HEK293T (cell line): ENCODE data around the gene ESYT1.

Experiments
- BHLHE40 ChIP-seq: fragments of 450-650 bp; IDR thresholded peaks from 2 replicates; pipeline ENCODE4 v1.6.1; 2016; ENCODE audit warnings: mild to moderate bottlenecking, moderate library complexity, borderline replicate concordance
- CTBP1 ChIP-seq: fragments of 450-650 bp; IDR thresholded peaks from 2 replicates; pipeline ENCODE4 v1.6.1; 2016; ENCODE audit warnings: borderline replicate concordance
- ELF4 ChIP-seq: fragments of 450-650 bp; IDR thresholded peaks from 2 replicates; pipeline ENCODE4 v1.6.1; 2017; ENCODE audit warnings: antibody characterized with exemption
- FOXA1 ChIP-seq: fragments of 450-650 bp; IDR thresholded peaks from 2 replicates; pipeline ENCODE4 v1.6.1; 2016; ENCODE audit warnings: mild to moderate bottlenecking
- FOXK2 ChIP-seq: fragments of 450-650 bp; IDR thresholded peaks from 2 replicates; pipeline ENCODE4 v1.6.1; 2016; ENCODE audit warnings: mild to moderate bottlenecking
- FOXM1 ChIP-seq: fragments of 450-650 bp; IDR thresholded peaks from 2 replicates; pipeline ENCODE4 v1.6.1; 2017; ENCODE audit warnings: mild to moderate bottlenecking, borderline replicate concordance
- L3MBTL2 ChIP-seq: fragments of 450-650 bp; conservative IDR thresholded peaks from 2 replicates; pipeline ENCODE4 v1.6.1; 2016; ENCODE audit warnings: mild to moderate bottlenecking
- NFRKB ChIP-seq: fragments of 450-650 bp; IDR thresholded peaks from 2 replicates; pipeline ENCODE4 v1.6.1; 2016; ENCODE audit warnings: mild to moderate bottlenecking, moderate library complexity
- PKNOX1 ChIP-seq: fragments of 450-650 bp; IDR thresholded peaks from 2 replicates; pipeline ENCODE4 v1.6.1; 2016
- SP1 ChIP-seq: fragments of 450-650 bp; IDR thresholded peaks from 2 replicates; pipeline ENCODE4 v1.6.1; 2017
- SUZ12 ChIP-seq: fragments of 450-650 bp; IDR thresholded peaks from 2 replicates; pipeline ENCODE4 v1.6.1; 2016; ENCODE audit warnings: mild to moderate bottlenecking
- TARDBP ChIP-seq: fragments of 450-650 bp; IDR thresholded peaks from 2 replicates; pipeline ENCODE4 v1.6.1; 2016
- ZNF384 ChIP-seq: fragments of 450-650 bp; IDR thresholded peaks from 2 replicates; pipeline ENCODE4 v1.6.1; 2016

DNA sequence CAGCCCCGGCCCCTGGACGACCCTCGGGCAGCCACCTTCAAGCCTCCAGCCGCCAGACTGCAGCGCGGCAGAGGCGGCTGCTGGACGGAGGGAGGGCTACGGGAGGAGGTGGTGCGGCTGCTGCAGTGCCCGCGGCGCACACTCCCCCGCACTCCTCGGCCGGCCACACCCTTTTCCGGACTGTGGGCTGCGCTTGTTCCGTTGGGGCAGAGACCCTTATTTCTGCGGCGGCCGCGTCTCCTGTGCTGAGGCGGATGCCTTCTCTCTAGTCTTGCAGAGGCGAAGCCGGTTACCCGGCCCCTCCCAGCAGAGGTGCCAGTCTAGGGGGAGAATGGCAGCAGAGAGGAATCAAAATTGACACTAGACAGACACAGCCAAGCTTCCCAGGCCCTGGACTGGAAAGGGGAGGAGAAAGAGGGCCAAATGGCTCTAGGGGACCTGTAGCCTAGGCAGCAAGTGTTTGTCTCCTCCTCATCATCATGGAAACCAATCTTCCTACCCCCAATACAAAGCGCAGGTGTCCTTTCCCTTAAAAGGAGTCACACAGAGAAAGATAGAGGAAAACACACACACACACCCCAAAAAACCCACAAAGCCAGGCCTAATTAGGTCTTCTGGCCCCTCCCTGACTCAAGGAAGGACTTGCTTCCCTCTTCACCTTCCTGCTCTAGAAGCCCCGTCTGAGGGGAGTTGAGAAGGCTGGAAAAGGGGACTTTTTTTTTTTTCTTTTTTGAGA is 1.3 kb downstream of the ESYT1 start:
- TF ChIP-seq NFRKB (no peak), FOXM1 (no peak), L3MBTL2 (no peak), SP1 (no peak), TARDBP (no peak), BHLHE40 (no peak), ELF4 (no peak), ZNF384 (no peak), FOXA1 (no peak), CTBP1 (no peak), FOXK2 (no peak), PKNOX1 (no peak), SUZ12 (no peak)
